ENCODE data around the gene INPP5J.

INPP5J gene

GRCh38 chr22:31142285-31142684 lies 19.5 kb downstream of the INPP5J start:
- no peaks in the 10 kb centered on the region for H3F3A ChIP-seq (ENCODE audit: control insufficient read depth, insufficient read depth)
- no peak overlapping the region for H3K4me3 ChIP-seq (ENCODE audit: low read length)
- H3K27me3 ChIP-seq (ENCODE audit: control insufficient read depth, low read length): peaks cover 2% of the 10 kb centered on the region; the same call in 1 of the 2 replicates
- H3K27ac ChIP-seq (ENCODE audit: low read depth, low read length): no peak overlapping the region
- H3K9me2 ChIP-seq (replicated peaks; ENCODE audit: control insufficient read depth, low read length): no peaks in the 10 kb centered on the region
- no peak overlapping the region for H3K4me2 ChIP-seq (ENCODE audit: low read length)
- no peaks in the 10 kb centered on the region for H3K4me1 ChIP-seq (ENCODE audit: control insufficient read depth, low read length)
- no peak for TF ChIP-seq CTCF (IDR thresholded peaks at IDR 0.05; ENCODE audit: low read depth, low read length, poor library complexity, severe bottlenecking)
- no peak for TF ChIP-seq EZH2phosphoT487 (IDR thresholded peaks at IDR 0.05; ENCODE audit: borderline replicate concordance, low read length)
- H3K9me3 ChIP-seq (ENCODE audit: control insufficient read depth, insufficient read depth, low read length): peaks cover 6% of the 10 kb centered on the region; the same call in 1 of the 2 replicates
- no peaks in the 10 kb centered on the region for H3K79me2 ChIP-seq (ENCODE audit: control insufficient read depth, low read length)
- no peaks in the 10 kb centered on the region for H3K36me3 ChIP-seq (ENCODE audit: control insufficient read depth, low read length)
- no peaks in the 10 kb centered on the region for H4K20me1 ChIP-seq (ENCODE audit: control insufficient read depth, insufficient read depth, low read depth, low read length)

- H3K9me3 ChIP-seq (ENCODE audit: control insufficient read depth, insufficient read depth, low read length): peaks cover 10% of the 10 kb centered on the region; the same call in 1 of the 2 replicates
- no peaks in the 10 kb centered on the region for H3K79me2 ChIP-seq (ENCODE audit: control insufficient read depth, low read length)
Measured at GRCh38 chr22:31143038-31143437, 20.3 kb downstream of the INPP5J start.

GRCh38 chr22:31143537-31143936 lies 20.8 kb downstream of the INPP5J start:
- Histone ChIP-seq H3K79me2 (ENCODE audit: control insufficient read depth, low read length) (no peaks in the 10 kb centered on the region), H3K9me3 (ENCODE audit: control insufficient read depth, insufficient read depth, low read length) (peaks cover 10% of the 10 kb centered on the region; the same call in 1 of the 2 replicates), H3F3A (ENCODE audit: control insufficient read depth, insufficient read depth) (no peaks in the 10 kb centered on the region), H3K4me1 (ENCODE audit: control insufficient read depth, low read length) (no peaks in the 10 kb centered on the region), H3K4me3 (ENCODE audit: low read length) (no peak overlapping the region), H3K27ac (ENCODE audit: low read depth, low read length) (no peak overlapping the region), H3K9me2 (replicated peaks; ENCODE audit: control insufficient read depth, low read length) (no peaks in the 10 kb centered on the region), H4K20me1 (ENCODE audit: control insufficient read depth, insufficient read depth, low read depth, low read length) (no peaks in the 10 kb centered on the region), H3K27me3 (ENCODE audit: control insufficient read depth, low read length) (peaks cover 2% of the 10 kb centered on the region; the same call in 1 of the 2 replicates), H3K36me3 (ENCODE audit: control insufficient read depth, low read length) (no peaks in the 10 kb centered on the region), H3K4me2 (ENCODE audit: low read length) (no peak overlapping the region)
- TF ChIP-seq EZH2phosphoT487 (IDR thresholded peaks at IDR 0.05; ENCODE audit: borderline replicate concordance, low read length): no peak

More at GRCh38 chr22:31143038-31143437, 20.3 kb downstream of the INPP5J start:
- H3K36me3 ChIP-seq (ENCODE audit: control insufficient read depth, low read length): no peaks in the 10 kb centered on the region
- H3K4me1 ChIP-seq (ENCODE audit: control insufficient read depth, low read length): no peaks in the 10 kb centered on the region
- H4K20me1 ChIP-seq (ENCODE audit: control insufficient read depth, insufficient read depth, low read depth, low read length): no peaks in the 10 kb centered on the region
- H3K9me2 ChIP-seq (replicated peaks; ENCODE audit: control insufficient read depth, low read length): no peaks in the 10 kb centered on the region
- H3K27me3 ChIP-seq (ENCODE audit: control insufficient read depth, low read length): peaks cover 2% of the 10 kb centered on the region; the same call in 1 of the 2 replicates
- no peaks in the 10 kb centered on the region for H3F3A ChIP-seq (ENCODE audit: control insufficient read depth, insufficient read depth)
- H3K4me3 ChIP-seq (ENCODE audit: low read length): no peak overlapping the region
- H3K27ac ChIP-seq (ENCODE audit: low read depth, low read length): no peak overlapping the region
- H3K4me2 ChIP-seq (ENCODE audit: low read length): no peak overlapping the region
- TF ChIP-seq CTCF (IDR thresholded peaks at IDR 0.05; ENCODE audit: low read depth, low read length, poor library complexity, severe bottlenecking) (no peak), EZH2phosphoT487 (IDR thresholded peaks at IDR 0.05; ENCODE audit: borderline replicate concordance, low read length) (no peak)

- H3K36me3 ChIP-seq (ENCODE audit: control insufficient read depth, low read length): no peaks in the 10 kb centered on the region
- TF ChIP-seq CTCF (IDR thresholded peaks at IDR 0.05; ENCODE audit: low read depth, low read length, poor library complexity, severe bottlenecking) (no peak), EZH2phosphoT487 (IDR thresholded peaks at IDR 0.05; ENCODE audit: borderline replicate concordance, low read length) (no peak)
- H3K9me3 ChIP-seq (ENCODE audit: control insufficient read depth, insufficient read depth, low read length): peaks cover 10% of the 10 kb centered on the region; the same call in 1 of the 2 replicates
- peaks cover 2% of the 10 kb centered on the region; the same call in 1 of the 2 replicates for H3K27me3 ChIP-seq (ENCODE audit: control insufficient read depth, low read length)
- no peaks in the 10 kb centered on the region for H3K9me2 ChIP-seq (replicated peaks; ENCODE audit: control insufficient read depth, low read length)
- no peaks in the 10 kb centered on the region for H3K79me2 ChIP-seq (ENCODE audit: control insufficient read depth, low read length)
- no peak overlapping the region for H3K27ac ChIP-seq (ENCODE audit: low read depth, low read length)
- H3F3A ChIP-seq (ENCODE audit: control insufficient read depth, insufficient read depth): no peaks in the 10 kb centered on the region
- no peaks in the 10 kb centered on the region for H3K4me1 ChIP-seq (ENCODE audit: control insufficient read depth, low read length)
- no peak overlapping the region for H3K4me2 ChIP-seq (ENCODE audit: low read length)
- no peaks in the 10 kb centered on the region for H4K20me1 ChIP-seq (ENCODE audit: control insufficient read depth, insufficient read depth, low read depth, low read length)
- H3K4me3 ChIP-seq (ENCODE audit: low read length): no peak overlapping the region
Measured at GRCh38 chr22:31144223-31144622, 21.5 kb downstream of the INPP5J start.
